GM12892 (cell line): Measurements from ENCODE around the gene MAML3.

ENCODE experiments used
- POLR2AphosphoS5 ChIP-seq: IDR thresholded peaks from 2 replicates; pipeline ENCODE4 v1.6.1; 2011; ENCODE audit warnings: low read depth, low read length, control low read depth
- TAF1 ChIP-seq: IDR thresholded peaks from 2 replicates; pipeline ENCODE4 v1.6.1; 2011; ENCODE audit warnings: low read depth, mild to moderate bottlenecking, control low read depth, low read length, borderline replicate concordance

DNA sequence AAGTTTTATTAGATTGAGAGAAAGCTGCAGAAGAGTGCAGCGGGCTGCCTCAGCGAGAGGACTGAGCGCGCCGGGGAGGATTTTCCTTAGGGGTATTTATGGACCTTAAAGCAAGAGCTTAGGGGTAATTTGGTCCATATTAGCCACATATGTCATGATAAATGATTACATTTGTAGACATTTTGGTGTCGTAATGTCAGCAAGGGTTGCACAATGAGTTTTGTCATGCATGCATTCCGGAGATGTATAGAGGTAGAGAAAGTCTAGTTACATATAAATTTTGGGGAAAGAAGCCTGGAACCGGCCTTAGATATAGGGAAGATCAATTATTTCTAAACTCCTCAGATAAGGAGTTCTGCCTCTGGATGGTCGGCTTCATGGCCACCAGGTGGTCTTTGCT is 478.3 kb downstream of the MAML3 start:
- TF ChIP-seq POLR2AphosphoS5 (no peak), TAF1 (no peak)
